Frontal cortex (tissue), 4 donors: ENCODE results near the gene ENTPD1. TPM values are rescaled to one million over a fixed set of nuclear protein-coding genes. Genes with fewer than 3 reads are reported as not detected.
"Not testable (repeated sequence)": the region's sequence is repeated elsewhere in the genome, so short reads cannot be mapped to it uniquely, and the experiment has no call there.

Experiments used
- DNase-seq, 2 donors: peaks; one replicate each; pipeline ENCODE4 v3.0.0; 2012; ENCODE audit warnings: low spot score in 2 of 2
- FAIRE-seq: peaks from 2 replicates; lab custom pipeline; 2012; peaks lifted over from hg19 to GRCh38; lab: Jason Lieb, UNC
- total RNA-seq: library from RNA; depleted of rRNA; stranded (reverse); fragments of >200 nt; gene quantifications from one replicate; pipeline ENCODE4 v1.2.3, GENCODE V29; 2014
- donor health status: control.
- donor health status: control.
- donor health status: control.

Gene ENTPD1
- total RNA-seq, 1 donor from 2014 or later = 6.9 TPM

- FAIRE-seq (no peak), DNase-seq (no peak)
Observed at GRCh38 chr10:95896071-95896850, 140.3 kb downstream of the ENTPD1 start.

GRCh38 chr10:95905897-95906580 is 150.1 kb downstream of the ENTPD1 start:
- not testable (repeated sequence) for FAIRE-seq, DNase-seq

GRCh38 chr10:95906677-95907455 is 150.9 kb downstream of the ENTPD1 start:
- DNase-seq (peak; percentile 38 to 42), FAIRE-seq (no peak)

- peak; percentile 72 to 76 for DNase-seq
- no peak for FAIRE-seq
Observed at GRCh38 chr10:95907456-95908253, 151.7 kb downstream of the ENTPD1 start, which contains the start of gene CC2D2B. TSS of gene CC2D2B (plus strand) at chr10:95907975. CDS start at chr10:95911324, 3,349 bp downstream.

- DNase-seq (no peak), FAIRE-seq (no peak)
Observed at GRCh38 chr10:95908450-95908849, 152.5 kb downstream of the ENTPD1 start.

- FAIRE-seq (no peak), DNase-seq (no peak)
Observed at GRCh38 chr10:95909561-95909960, 153.6 kb downstream of the ENTPD1 start.

- FAIRE-seq = peak; percentile 90
- DNase-seq = not testable (repeated sequence)
Observed at GRCh38 chr10:95916039-95916438, 160.1 kb downstream of the ENTPD1 start.

Other genes with a start within 250 kb of the ENTPD1 start
- gene SORBS1, start 194.8 kb upstream of the ENTPD1 start, total RNA-seq = 90.5 TPM
- gene ALDH18A1, start 99.5 kb upstream of the ENTPD1 start, total RNA-seq = 44.0 TPM
- gene TCTN3, start 62.2 kb upstream of the ENTPD1 start, total RNA-seq = 16.3 TPM
- gene CC2D2B, start 151.8 kb downstream of the ENTPD1 start, total RNA-seq = 1.2 TPM